Astrocyte of the cerebellum (primary cell): Measurements from ENCODE around the gene PHACTR2.

ENCODE experiments used
- DNase-seq: peaks from one replicate; pipeline ENCODE4 v3.0.0-alpha.2; 2011; ENCODE audit warnings: low read depth
- H3K4me3 ChIP-seq: 2 replicates; pipeline ENCODE4 v1.5.1; 2011; ENCODE audit warnings: mild to moderate bottlenecking, low read depth, low read length, moderate library complexity
- in situ Hi-C: cut with HindIII; loops from 2 replicates; pipeline ENCODE4 v1.10.0; 2017; ENCODE audit warnings: low sequenced_read_pairs
- TF ChIP-seq, protein P1 (sequence below): IDR thresholded peaks from 2 replicates; pipeline ENCODE4 v1.5.1; 2012; ENCODE audit warnings: low read length, low read depth, moderate library complexity, mild to moderate bottlenecking; ENCODE audit errors: missing control alignments

PHACTR2 gene

GRCh38 chr6:143739341-143739851 is 61.6 kb downstream of the PHACTR2 start:
- in situ Hi-C loops, result no loop called here
- no peak for DNase-seq
- TF ChIP-seq, protein P1, sequence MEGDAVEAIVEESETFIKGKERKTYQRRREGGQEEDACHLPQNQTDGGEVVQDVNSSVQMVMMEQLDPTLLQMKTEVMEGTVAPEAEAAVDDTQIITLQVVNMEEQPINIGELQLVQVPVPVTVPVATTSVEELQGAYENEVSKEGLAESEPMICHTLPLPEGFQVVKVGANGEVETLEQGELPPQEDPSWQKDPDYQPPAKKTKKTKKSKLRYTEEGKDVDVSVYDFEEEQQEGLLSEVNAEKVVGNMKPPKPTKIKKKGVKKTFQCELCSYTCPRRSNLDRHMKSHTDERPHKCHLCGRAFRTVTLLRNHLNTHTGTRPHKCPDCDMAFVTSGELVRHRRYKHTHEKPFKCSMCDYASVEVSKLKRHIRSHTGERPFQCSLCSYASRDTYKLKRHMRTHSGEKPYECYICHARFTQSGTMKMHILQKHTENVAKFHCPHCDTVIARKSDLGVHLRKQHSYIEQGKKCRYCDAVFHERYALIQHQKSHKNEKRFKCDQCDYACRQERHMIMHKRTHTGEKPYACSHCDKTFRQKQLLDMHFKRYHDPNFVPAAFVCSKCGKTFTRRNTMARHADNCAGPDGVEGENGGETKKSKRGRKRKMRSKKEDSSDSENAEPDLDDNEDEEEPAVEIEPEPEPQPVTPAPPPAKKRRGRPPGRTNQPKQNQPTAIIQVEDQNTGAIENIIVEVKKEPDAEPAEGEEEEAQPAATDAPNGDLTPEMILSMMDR, result no peak
- H3K4me3 ChIP-seq, result no peak overlapping the region

DNA sequence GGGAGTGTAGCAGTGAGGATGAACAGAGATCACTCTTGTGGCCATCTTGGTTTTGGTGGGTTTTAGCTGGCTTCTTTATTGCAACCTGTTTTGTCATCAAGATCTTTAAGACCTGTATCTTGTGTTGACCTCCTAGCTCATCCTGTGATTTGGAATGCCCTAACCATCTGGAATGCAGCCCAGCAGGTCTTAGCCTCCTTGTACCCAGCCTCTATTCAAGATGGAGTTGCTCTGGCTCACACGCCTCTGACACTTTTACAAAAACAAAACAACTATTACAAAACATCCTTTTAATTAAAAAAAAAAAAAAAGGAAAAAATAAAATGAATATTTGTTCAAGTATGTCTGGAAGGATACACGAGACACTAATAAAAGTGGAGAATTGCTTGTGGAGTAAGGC is 62.4 kb downstream of the PHACTR2 start:
- TF ChIP-seq, protein P1, result no peak
- in situ Hi-C loops, result no loop called here
- DNase-seq, result no peak
- no peak overlapping the region for H3K4me3 ChIP-seq

GRCh38 chr6:143741480-143741879 is 63.7 kb downstream of the PHACTR2 start:
- no peak for DNase-seq
- in situ Hi-C loops, result no loop called here
- H3K4me3 ChIP-seq, result no peak overlapping the region
- TF ChIP-seq, protein P1, result no peak

- in situ Hi-C loops, result no loop called here
- TF ChIP-seq, protein P1, result no peak
- no peak overlapping the region for H3K4me3 ChIP-seq
- no peak for DNase-seq
Measured at GRCh38 chr6:143742070-143742954, 64.5 kb downstream of the PHACTR2 start.

DNA sequence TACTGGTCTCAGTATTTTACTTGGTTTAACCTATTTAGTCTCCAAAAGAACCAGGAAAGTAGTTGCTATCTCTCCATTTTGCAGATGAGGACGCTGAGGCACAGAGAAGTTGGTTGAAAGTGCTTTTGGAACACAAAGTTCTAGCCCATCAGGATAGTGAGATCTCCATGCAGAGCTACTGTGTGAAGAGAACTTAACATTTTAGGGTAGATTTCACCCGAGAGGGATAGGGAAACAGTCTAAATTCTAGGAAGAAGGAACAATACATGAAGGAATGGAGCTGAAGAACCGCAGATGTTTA is 65.1 kb downstream of the PHACTR2 start:
- TF ChIP-seq, protein P1, result no peak
- in situ Hi-C loops, result no loop called here
- H3K4me3 ChIP-seq, result no peak overlapping the region
- no peak for DNase-seq

- DNase-seq, result peak; percentile 27
- no peak overlapping the region for H3K4me3 ChIP-seq
- TF ChIP-seq, protein P1, result no peak
- in situ Hi-C loops, result no loop called here
Measured at GRCh38 chr6:143743301-143744166, 65.8 kb downstream of the PHACTR2 start.
